HG02973 (cell line): ENCODE measurements around the gene TCF12.
"Not testable (repeated sequence)": the region's sequence is repeated elsewhere in the genome, so short reads cannot be mapped to it uniquely, and the experiment has no call there.

Source experiments
- ATAC-seq: cut with Tn5 transposase; IDR thresholded peaks from one replicate; pipeline ENCODE4 v1.9.1; 2021; ENCODE audit warnings: moderate library complexity; ENCODE audit not compliant: unreplicated experiment

The TCF12 gene

GRCh38 chr15:56944485-56944884 is 26.0 kb downstream of the TCF12 start:
- no peak for ATAC-seq

- no peak for ATAC-seq
These were observed 27.7 kb downstream of the TCF12 start for GRCh38 chr15:56946150-56946549.

GRCh38 chr15:56948000-56948763 is 29.7 kb downstream of the TCF12 start:
- no peak for ATAC-seq

GRCh38 chr15:56948764-56949101 is 30.3 kb downstream of the TCF12 start:
- no peak for ATAC-seq

GRCh38 chr15:56950979-56951378 is 32.5 kb downstream of the TCF12 start:
- peak; percentile 90 for ATAC-seq

GRCh38 chr15:56953790-56954189 is 35.3 kb downstream of the TCF12 start:
- no peak for ATAC-seq

- ATAC-seq = not testable (repeated sequence)
These were observed 36.6 kb downstream of the TCF12 start for GRCh38 chr15:56955011-56955410.

GRCh38 chr15:56956538-56956937 is 38.1 kb downstream of the TCF12 start:
- ATAC-seq = no peak

GRCh38 chr15:56957812-56958406 is 39.5 kb downstream of the TCF12 start:
- no peak for ATAC-seq

- ATAC-seq = no peak
These were observed 40.8 kb downstream of the TCF12 start for GRCh38 chr15:56959318-56959648.

GRCh38 chr15:56960116-56960515 is 41.7 kb downstream of the TCF12 start:
- no peak for ATAC-seq

- no peak for ATAC-seq
These were observed 44.7 kb downstream of the TCF12 start for GRCh38 chr15:56963126-56963525.

GRCh38 chr15:56963710-56964109 is 45.3 kb downstream of the TCF12 start:
- ATAC-seq = no peak

GRCh38 chr15:56964182-56964581 is 45.7 kb downstream of the TCF12 start:
- no peak for ATAC-seq

GRCh38 chr15:56965231-56966013 is 47.0 kb downstream of the TCF12 start:
- ATAC-seq = no peak

- no peak for ATAC-seq
These were observed 48.9 kb downstream of the TCF12 start for GRCh38 chr15:56967336-56967735.

- no peak for ATAC-seq
These were observed 49.8 kb downstream of the TCF12 start for GRCh38 chr15:56968256-56968655.

GRCh38 chr15:56968821-56969220 is 50.4 kb downstream of the TCF12 start:
- no peak for ATAC-seq

GRCh38 chr15:56969265-56969895 is 50.9 kb downstream of the TCF12 start:
- no peak for ATAC-seq

- ATAC-seq = no peak
These were observed 53.1 kb downstream of the TCF12 start for GRCh38 chr15:56971571-56971970.

- no peak for ATAC-seq
These were observed 53.6 kb downstream of the TCF12 start for GRCh38 chr15:56972016-56972415.

GRCh38 chr15:56972426-56972825 is 54.0 kb downstream of the TCF12 start:
- no peak for ATAC-seq
